ENCODE measurements around the gene GALM. TPM values are rescaled to one million over a fixed set of nuclear protein-coding genes. Genes with fewer than 3 reads are reported as not detected.

Gene GALM
- total and polyA plus RNA-seq, 2 of the 8 experiments (the other 6 are each of a cell fraction or from before 2014, with no cell fraction given), result 9.9 to 13.1 TPM

- Histone ChIP-seq H2BK120ac (replicated peaks; ENCODE audit: low read depth, low read length) (no peak overlapping the region), H3K23me2 (ENCODE audit: low read depth, low read length) (no peaks in the 10 kb centered on the region), H3K27ac (ENCODE audit: low read depth, low read length) (no peak overlapping the region), H3K56ac (replicated peaks; ENCODE audit: insufficient read length, low read depth, low read length) (no peak overlapping the region), H2BK15ac (ENCODE audit: low read length) (no peak overlapping the region), H3K36me3 (ENCODE audit: control insufficient read depth in 2 of 4, insufficient read depth in 4 of 4, low read length in 3 of 4) (peaks cover 0 to 34% (median 17%) of the 10 kb centered on the region in 4 experiments; a peak in 6 of 8 replicates), H3K23ac (ENCODE audit: insufficient read length) (no peak overlapping the region), H3K4me1 (replicated peaks in 1 of 4; ENCODE audit: control insufficient read depth in 3 of 4, insufficient read depth in 4 of 4, low read length in 3 of 4) (peaks cover 0 to 7% (median 1%) of the 10 kb centered on the region in 4 experiments; a peak in 4 of 7 replicates), H3K27me3 (replicated peaks in 1 of 4; ENCODE audit: control insufficient read depth in 3 of 4, extremely low read depth in 1 of 4, insufficient read depth in 3 of 4, low read length in 3 of 4) (no peaks in the 10 kb centered on the region), H4K8ac (ENCODE audit: extremely low read depth, insufficient read depth, low read length) (no peak overlapping the region), H3K18ac (ENCODE audit: extremely low read depth, low read length) (no peak overlapping the region), H4K20me1 (replicated peaks in 1 of 2; ENCODE audit: control insufficient read depth in 1 of 2, insufficient read depth in 2 of 2, low read length in 2 of 2) (peaks cover 4 to 9% of the 10 kb centered on the region in 2 experiments), H3K9ac (replicated peaks in 1 of 4; ENCODE audit: extremely low read depth in 1 of 4, low read depth in 3 of 4, low read length in 3 of 4) (no peak overlapping the region), H3K4ac (replicated peaks; ENCODE audit: insufficient read length, low read depth, low read length) (no peak overlapping the region), H2BK12ac (ENCODE audit: low read depth, low read length) (no peak overlapping the region), H3K4me3 (ENCODE audit: extremely low read depth in 1 of 4, insufficient read depth in 2 of 4, low read depth in 3 of 4, low read length in 4 of 4) (no peak overlapping the region), H3K4me2 (ENCODE audit: insufficient read depth in 1 of 2, low read depth in 2 of 2, low read length in 2 of 2) (no peak overlapping the region), H4K5ac (ENCODE audit: insufficient read length, low read depth, low read length) (no peak overlapping the region), H2AFZ (ENCODE audit: low read length) (no peak overlapping the region), H2AK5ac (ENCODE audit: low read depth, low read length) (no peak overlapping the region), H3K79me2 (ENCODE audit: control insufficient read depth in 1 of 2, insufficient read depth in 2 of 2, low read length in 2 of 2) (peaks cover 0 to 7% of the 10 kb centered on the region in 2 experiments; a peak in 2 of 4 replicates), H3K79me1 (ENCODE audit: low read depth, low read length) (no peaks in the 10 kb centered on the region), H2BK20ac (ENCODE audit: low read length) (no peak overlapping the region), H2BK5ac (ENCODE audit: low read depth, low read length) (no peak overlapping the region), H3K9me3 (ENCODE audit: insufficient read depth in 2 of 2, low read depth in 1 of 2, low read length in 1 of 2) (no peaks in the 10 kb centered on the region), H4K91ac (replicated peaks; ENCODE audit: insufficient read length, low read length) (no peak overlapping the region), H3K14ac (ENCODE audit: insufficient read length) (no peak overlapping the region)
- FAIRE-seq (no peak), DNase-seq (ENCODE audit: low read depth in 1 of 2, low spot score in 2 of 2) (no peak)
- POLR2A ChIA-PET (ENCODE audit: partially characterized antibody), result interaction anchor here (0.8 to 24.3 kb wide), 5 partner anchors 9 to 158 kb away, joined by 3 to 486 read pairs (median 5); partner anchors contain the start of genes HNRNPLL and SRSF7
- CTCF ChIA-PET (ENCODE audit: partially characterized antibody), result interaction anchor here (0.7 to 1.4 kb wide), 6 partner anchors 11 to 369 kb away, joined by 3 to 4 read pairs (median 3); no protein-coding TSS in a partner anchor
- WGBS, 2 experiments (ENCODE audit: extremely low coverage in 1 of 2, insufficient coverage in 1 of 2, insufficient read length in 1 of 2, insufficient replicate concordance in 2 of 2, low coverage in 1 of 2, low lambda C conversion rate in 2 of 2, missing lambda C conversion rate in 1 of 2), result 93% methylated on average over 2 of the region's 2 CpGs; no CpG with 5 or more reads in 1 of the 2 experiments
- no peak for TF ChIP-seq TAF7 (optimal IDR thresholded peaks at IDR 0.05; ENCODE audit: borderline replicate concordance, low read depth, low read length)
- no peak for TF ChIP-seq RAD21 (IDR thresholded peaks at IDR 0.05 in 1 of 2, conservative IDR thresholded peaks at IDR 0.05 in 1 of 2; ENCODE audit: low read depth in 2 of 2, low read length in 2 of 2)
- no peak for TF ChIP-seq RNF2 (IDR thresholded peaks at IDR 0.05; ENCODE audit: borderline replicate concordance, low read depth, low read length, missing control alignments, poor library complexity, severe bottlenecking)
- TF ChIP-seq RXRA (IDR thresholded peaks at IDR 0.05; ENCODE audit: insufficient read depth, low read depth, low read length), result no peak
- no peak for TF ChIP-seq E2F6 (IDR thresholded peaks at IDR 0.05)
- TF ChIP-seq, protein P1, sequence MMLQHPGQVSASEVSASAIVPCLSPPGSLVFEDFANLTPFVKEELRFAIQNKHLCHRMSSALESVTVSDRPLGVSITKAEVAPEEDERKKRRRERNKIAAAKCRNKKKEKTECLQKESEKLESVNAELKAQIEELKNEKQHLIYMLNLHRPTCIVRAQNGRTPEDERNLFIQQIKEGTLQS (IDR thresholded peaks at IDR 0.05; ENCODE audit: insufficient read depth, low read depth, low read length), result no peak
- TF ChIP-seq POLR2AphosphoS5 (IDR thresholded peaks at IDR 0.05; ENCODE audit: low read depth, low read length), result no peak
- TF ChIP-seq CBX5 (IDR thresholded peaks at IDR 0.05; ENCODE audit: low read depth, low read length), result no peak
These were observed 73.6 kb downstream of the GALM start for GRCh38 chr2:38739524-38739923.
